ENCODE data around the gene GFY. TPM values are rescaled to one million over a fixed set of nuclear protein-coding genes. Genes with fewer than 3 reads are reported as not detected.
A peak's percentile ranks its signal among the peaks of the same experiment; 100 is the strongest.
"Not testable (repeated sequence)": the region's sequence is repeated elsewhere in the genome, so short reads cannot be mapped to it uniquely, and the experiment has no call there.

The GFY gene
- total RNA-seq, 1 donor from 2014 or later, result 0.14 TPM

DNA sequence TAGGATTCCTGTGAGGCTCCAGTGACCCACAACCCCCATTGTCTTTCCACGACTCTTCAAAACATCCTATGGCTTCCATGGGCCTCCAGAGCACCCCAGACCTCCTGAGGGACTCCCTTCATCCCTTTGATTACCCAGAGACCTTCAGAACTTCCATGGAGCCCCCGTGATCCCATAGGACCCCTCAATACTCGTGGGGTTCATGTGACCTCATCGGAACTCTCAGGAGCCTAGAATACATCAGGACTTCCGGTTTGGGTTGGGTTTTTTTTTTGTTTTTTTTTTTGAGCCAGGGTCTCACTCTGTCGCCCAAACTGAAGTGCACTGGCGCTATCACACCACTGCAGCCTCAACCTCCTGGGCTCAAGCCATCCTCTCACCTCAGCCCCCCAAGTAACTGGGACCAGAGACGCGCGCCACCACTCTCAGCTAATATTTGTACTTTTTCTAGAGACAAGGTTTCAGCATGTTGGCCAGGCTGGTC lies 28.6 kb downstream of the GFY start:
- no peaks in the 10 kb centered on the region for H3K9me3 ChIP-seq (replicated peaks)
- no peaks in the 10 kb centered on the region for H3K27me3 ChIP-seq (ENCODE audit: low read depth)
- intact Hi-C loops (cut with micrococcal nuclease), result no loop called here
- no peak for DNase-seq
- TF ChIP-seq, protein P1, sequence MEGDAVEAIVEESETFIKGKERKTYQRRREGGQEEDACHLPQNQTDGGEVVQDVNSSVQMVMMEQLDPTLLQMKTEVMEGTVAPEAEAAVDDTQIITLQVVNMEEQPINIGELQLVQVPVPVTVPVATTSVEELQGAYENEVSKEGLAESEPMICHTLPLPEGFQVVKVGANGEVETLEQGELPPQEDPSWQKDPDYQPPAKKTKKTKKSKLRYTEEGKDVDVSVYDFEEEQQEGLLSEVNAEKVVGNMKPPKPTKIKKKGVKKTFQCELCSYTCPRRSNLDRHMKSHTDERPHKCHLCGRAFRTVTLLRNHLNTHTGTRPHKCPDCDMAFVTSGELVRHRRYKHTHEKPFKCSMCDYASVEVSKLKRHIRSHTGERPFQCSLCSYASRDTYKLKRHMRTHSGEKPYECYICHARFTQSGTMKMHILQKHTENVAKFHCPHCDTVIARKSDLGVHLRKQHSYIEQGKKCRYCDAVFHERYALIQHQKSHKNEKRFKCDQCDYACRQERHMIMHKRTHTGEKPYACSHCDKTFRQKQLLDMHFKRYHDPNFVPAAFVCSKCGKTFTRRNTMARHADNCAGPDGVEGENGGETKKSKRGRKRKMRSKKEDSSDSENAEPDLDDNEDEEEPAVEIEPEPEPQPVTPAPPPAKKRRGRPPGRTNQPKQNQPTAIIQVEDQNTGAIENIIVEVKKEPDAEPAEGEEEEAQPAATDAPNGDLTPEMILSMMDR (IDR thresholded peaks at IDR 0.05; ENCODE audit: borderline replicate concordance), result no peak
- peaks cover 56% of the 10 kb centered on the region for H3K4me1 ChIP-seq
- peaks cover 7% of the 10 kb centered on the region for H3K36me3 ChIP-seq
- H3K27ac ChIP-seq (replicated peaks), result peak overlapping the region; percentile 99
- H3K4me3 ChIP-seq, result peak overlapping the region; percentile 70

DNA sequence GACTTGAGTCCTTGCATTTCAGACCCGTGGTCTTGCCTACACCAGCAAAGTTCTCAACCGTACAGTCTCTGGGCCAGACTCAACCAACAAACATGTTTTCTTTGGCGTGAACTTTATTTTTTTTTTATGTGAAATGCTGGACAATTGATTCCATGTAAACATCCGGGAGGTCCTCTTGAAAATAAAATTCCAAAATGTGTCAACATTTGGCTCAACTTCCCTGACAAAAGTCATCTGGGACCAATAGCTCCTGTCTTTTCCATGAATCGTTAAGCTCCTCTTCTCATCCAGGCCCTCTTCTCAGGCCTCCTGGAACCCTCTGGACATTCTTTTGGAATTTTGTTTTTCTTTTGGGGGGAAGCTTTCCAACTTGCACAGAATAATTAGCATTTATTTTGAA lies 30.6 kb downstream of the GFY start:
- H3K27me3 ChIP-seq (ENCODE audit: low read depth), result no peaks in the 10 kb centered on the region
- TF ChIP-seq, protein P1 (IDR thresholded peaks at IDR 0.05; ENCODE audit: borderline replicate concordance), result no peak
- no peak overlapping the region for H3K4me3 ChIP-seq
- intact Hi-C loops (cut with micrococcal nuclease), result no loop called here
- H3K36me3 ChIP-seq, result peaks cover 17% of the 10 kb centered on the region
- no peak for DNase-seq
- peaks cover 56% of the 10 kb centered on the region for H3K4me1 ChIP-seq
- peak overlapping the region; percentile 99 for H3K27ac ChIP-seq (replicated peaks)
- H3K9me3 ChIP-seq (replicated peaks), result no peaks in the 10 kb centered on the region

DNA sequence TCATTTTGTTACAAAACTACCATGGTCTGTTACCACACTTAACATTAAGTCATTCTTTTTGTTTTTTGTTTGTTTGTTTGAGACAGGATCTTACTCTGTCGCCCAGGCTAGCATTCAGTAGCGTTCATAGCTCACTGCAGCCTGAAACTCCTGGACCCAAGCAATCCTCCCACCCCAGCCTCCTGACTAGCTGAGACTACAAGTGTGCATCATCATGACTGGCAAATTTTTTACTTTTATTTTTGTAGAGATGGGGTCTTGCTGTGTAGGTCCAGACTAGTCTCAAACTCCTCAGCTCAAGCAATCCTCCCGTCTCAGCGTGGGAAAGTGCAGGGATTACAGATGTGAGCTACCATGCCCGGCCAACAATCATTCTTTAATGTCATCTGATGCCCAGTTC lies 31.1 kb downstream of the GFY start:
- intact Hi-C loops (cut with micrococcal nuclease), result no loop called here

DNA sequence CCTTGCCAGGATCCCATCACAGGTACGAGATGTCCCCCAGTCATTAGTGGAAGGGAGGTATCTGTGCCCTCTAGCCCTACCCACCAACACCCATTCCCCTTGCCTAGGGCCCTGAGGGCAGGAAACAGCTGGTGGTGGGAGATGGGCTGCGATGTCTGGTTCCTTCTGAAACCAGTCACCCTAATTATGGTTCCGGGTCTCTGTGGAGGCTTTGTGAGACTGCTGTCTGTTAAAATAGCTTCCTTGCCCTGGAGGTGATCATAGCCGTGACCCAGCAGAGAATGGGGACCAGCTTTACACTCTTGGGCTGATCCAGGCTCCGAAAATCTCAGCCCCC lies 33.3 kb downstream of the GFY start:
- H3K4me1 ChIP-seq, result peaks cover 36% of the 10 kb centered on the region
- TF ChIP-seq, protein P1 (IDR thresholded peaks at IDR 0.05; ENCODE audit: borderline replicate concordance), result no peak
- no peaks in the 10 kb centered on the region for H3K27me3 ChIP-seq (ENCODE audit: low read depth)
- H3K27ac ChIP-seq (replicated peaks), result peak overlapping the region; percentile 99
- peaks cover 17% of the 10 kb centered on the region for H3K36me3 ChIP-seq
- H3K9me3 ChIP-seq (replicated peaks), result no peaks in the 10 kb centered on the region
- DNase-seq, result no peak
- H3K4me3 ChIP-seq, result no peak overlapping the region
- intact Hi-C loops (cut with micrococcal nuclease), result no loop called here

More for the DNA sequence above, 31.1 kb downstream of the GFY start:
- H3K9me3 ChIP-seq (replicated peaks), result no peaks in the 10 kb centered on the region
- H3K27ac ChIP-seq (replicated peaks), result peak overlapping the region; percentile 99
- H3K27me3 ChIP-seq (ENCODE audit: low read depth), result no peaks in the 10 kb centered on the region
- TF ChIP-seq, protein P1 (IDR thresholded peaks at IDR 0.05; ENCODE audit: borderline replicate concordance), result no peak
- no peak overlapping the region for H3K4me3 ChIP-seq
- peaks cover 17% of the 10 kb centered on the region for H3K36me3 ChIP-seq
- H3K4me1 ChIP-seq, result peaks cover 52% of the 10 kb centered on the region
- DNase-seq, result no peak

DNA sequence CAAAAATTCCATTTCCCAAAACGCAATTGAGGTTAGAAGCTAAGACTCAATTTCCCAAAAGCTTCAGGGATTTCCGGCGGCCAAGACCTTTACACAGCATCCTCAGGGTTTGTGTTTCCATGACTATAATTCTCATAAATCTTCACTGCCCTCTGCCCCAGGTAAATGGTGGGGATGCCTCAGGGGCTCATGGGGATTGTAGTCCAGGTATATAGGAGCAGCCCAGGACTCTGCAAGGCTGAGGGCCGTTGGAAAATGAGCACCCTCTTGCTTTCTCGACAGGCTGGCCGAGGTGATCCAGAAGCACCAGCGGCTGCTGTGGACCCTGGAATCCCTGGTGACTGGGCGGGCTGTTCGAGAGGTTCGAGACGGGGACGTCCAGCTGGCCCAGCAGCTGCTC lies 34.2 kb downstream of the GFY start:
- Histone ChIP-seq H3K36me3 (peaks cover 22% of the 10 kb centered on the region), H3K9me3 (replicated peaks) (no peaks in the 10 kb centered on the region), H3K4me3 (no peak overlapping the region), H3K27me3 (ENCODE audit: low read depth) (no peaks in the 10 kb centered on the region), H3K27ac (replicated peaks) (no peak overlapping the region), H3K4me1 (peaks cover 27% of the 10 kb centered on the region)
- intact Hi-C loops (cut with micrococcal nuclease), result no loop called here
- DNase-seq, result no peak
- TF ChIP-seq, protein P1 (IDR thresholded peaks at IDR 0.05; ENCODE audit: borderline replicate concordance), result no peak

DNA sequence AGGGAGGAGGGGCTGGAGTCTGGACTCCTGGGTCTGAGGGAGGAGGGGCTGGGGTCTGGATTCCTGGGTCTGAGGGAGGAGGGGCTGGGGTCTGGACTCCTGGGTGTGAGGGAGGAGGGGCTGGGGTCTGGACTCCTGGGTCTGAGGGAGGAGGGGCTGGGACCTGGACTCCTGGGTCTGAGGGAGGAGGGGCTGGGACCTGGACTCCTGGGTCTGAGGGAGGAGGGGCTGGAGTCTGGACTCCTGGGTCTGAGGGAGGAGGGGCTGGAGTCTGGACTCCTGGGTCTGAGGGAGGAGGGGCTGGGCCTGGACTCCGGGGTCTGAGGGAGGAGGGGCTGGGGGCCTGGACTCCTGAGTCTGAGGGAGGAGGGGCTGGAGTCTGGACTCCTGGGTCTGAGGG lies 35.9 kb downstream of the GFY start:
- H3K4me1 ChIP-seq, result peaks cover 21% of the 10 kb centered on the region
- H3K36me3 ChIP-seq, result peaks cover 33% of the 10 kb centered on the region
- H3K4me3 ChIP-seq; H3K9me3 ChIP-seq (replicated peaks); intact Hi-C loops (cut with micrococcal nuclease); DNase-seq; H3K27me3 ChIP-seq (ENCODE audit: low read depth); H3K27ac ChIP-seq (replicated peaks): not testable (repeated sequence)

Data from left ventricle myocardium inferior (tissue), 1 donor.